Activated CD4-positive, alpha-beta memory T cell treated with anti-CD3 and anti-CD28 coated beads for 36 hours (primary cell): ENCODE results near the gene NKX3-2. TPM values are rescaled to one million over a fixed set of nuclear protein-coding genes. Genes with fewer than 3 reads are reported as not detected.
"Not testable (repeated sequence)": the region's sequence is repeated elsewhere in the genome, so short reads cannot be mapped to it uniquely, and the experiment has no call there.

Experiments used
- CTCF ChIA-PET: fragments of 350-600 bp; sonication (Branson Sonifier 250); formaldehyde crosslinking; loops from one replicate; lab custom pipeline; 2021; ENCODE audit warnings: antibody characterized with exemption, inconsistent platforms; lab: Charles Lee
- POLR2A ChIA-PET: fragments of 350-600 bp; sonication (Branson Sonifier 250); formaldehyde crosslinking; loops from one replicate; lab custom pipeline; 2021; ENCODE audit warnings: antibody characterized with exemption; lab: Charles Lee
- DNase-seq: peaks from one replicate; pipeline ENCODE4 v3.0.0-alpha.2; 2020
- H3K27ac Mint-ChIP-seq: one replicate; pipeline ENCODE4 v1.8.0; 2021; ENCODE audit warnings: mixed read lengths
- H3K27me3 Mint-ChIP-seq: one replicate; pipeline ENCODE4 v1.8.0; 2021; ENCODE audit warnings: mixed read lengths
- H3K36me3 Mint-ChIP-seq: one replicate; pipeline ENCODE4 v1.8.0; 2021; ENCODE audit warnings: mixed read lengths
- H3K4me1 Mint-ChIP-seq: one replicate; pipeline ENCODE4 v1.8.0; 2021; ENCODE audit warnings: low read depth, mixed read lengths
- H3K4me3 Mint-ChIP-seq: one replicate; pipeline ENCODE4 v1.8.0; 2021; ENCODE audit warnings: mild to moderate bottlenecking, mixed read lengths
- H3K9me3 Mint-ChIP-seq: one replicate; pipeline ENCODE4 v1.8.0; 2021; ENCODE audit warnings: mixed read lengths
- intact Hi-C: fragments of 100-400 bp; cut with micrococcal nuclease; formaldehyde crosslinking; loops from one replicate; pipeline ENCODE4 v1.15.1; 2023
- total RNA-seq, 2 experiments: library from RNA; stranded (reverse); gene quantifications; one replicate each; pipeline ENCODE4 v1.2.3, GENCODE V29; 2021

NKX3-2 gene
- not detected for total RNA-seq

GRCh38 chr4:13543839-13544605 lies at the start of gene NKX3-2:
TSS of gene NKX3-2 (minus strand) at chr4:13544508. CDS start at chr4:13544414, 94 bp downstream.
- H3K4me3 Mint-ChIP-seq: peak within 1 kb of the TSS; percentile 74
- DNase-seq: no peak
- no peaks in the 10 kb centered on the region for H3K9me3 Mint-ChIP-seq
- H3K27me3 Mint-ChIP-seq: peaks cover 64% of the 10 kb centered on the region
- intact Hi-C loops: no loop called here
- H3K36me3 Mint-ChIP-seq: peaks cover 10% of the 10 kb centered on the region
- peaks cover 46% of the 10 kb centered on the region for H3K4me1 Mint-ChIP-seq
- POLR2A ChIA-PET: interaction anchor here (2.8 kb wide), 1 partner anchor 19 kb away, joined by 8 read pairs; no protein-coding TSS in a partner anchor
- CTCF ChIA-PET: interaction anchor here (0.9 to 1.2 kb wide), 2 partner anchors 17 to 18 kb away, joined by 3 to 4 read pairs; no protein-coding TSS in a partner anchor
- H3K27ac Mint-ChIP-seq: no peak within 1 kb of the TSS

DNA sequence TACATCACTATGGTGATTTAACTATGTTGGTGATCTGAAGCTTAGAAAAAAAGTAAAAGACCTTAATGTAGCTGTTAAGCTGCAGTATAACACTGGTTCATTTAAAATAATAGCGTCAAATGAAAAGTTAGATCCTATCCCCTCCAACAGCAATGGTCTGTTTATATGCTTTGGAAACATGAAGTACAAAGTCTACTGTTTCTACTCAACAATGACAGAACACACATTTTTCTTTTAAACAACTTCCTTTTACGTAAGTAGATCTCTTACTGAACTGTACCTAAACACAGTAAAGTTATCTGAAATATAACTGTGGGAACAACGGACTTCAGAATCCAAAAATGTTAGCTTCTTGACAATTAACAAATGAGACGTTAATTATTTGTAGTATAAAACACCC lies 47.9 kb upstream of the NKX3-2 start:
- Mint-ChIP-seq H3K27ac (no peak overlapping the region), H3K4me3 (no peak overlapping the region), H3K36me3 (peaks cover 30% of the 10 kb centered on the region), H3K9me3 (no peaks in the 10 kb centered on the region), H3K27me3 (no peaks in the 10 kb centered on the region), H3K4me1 (no peaks in the 10 kb centered on the region)
- intact Hi-C loops: no loop called here
- ChIA-PET CTCF (no interaction called here), POLR2A (interaction anchor here (0.6 kb wide), 1 partner anchor 576 kb away, joined by 8 read pairs; no protein-coding TSS in a partner anchor)
- DNase-seq: no peak

GRCh38 chr4:13590766-13591165 lies 46.5 kb upstream of the NKX3-2 start:
- intact Hi-C loops: no loop called here
- POLR2A ChIA-PET: no interaction called here
- CTCF ChIA-PET: interaction anchor here (0.6 kb wide), 1 partner anchor 864 kb away, joined by 3 read pairs; no protein-coding TSS in a partner anchor
- Mint-ChIP-seq H3K27ac (no peak overlapping the region), H3K27me3 (no peaks in the 10 kb centered on the region), H3K4me3 (no peak overlapping the region), H3K4me1 (no peaks in the 10 kb centered on the region), H3K36me3 (peaks cover 21% of the 10 kb centered on the region), H3K9me3 (no peaks in the 10 kb centered on the region)
- DNase-seq: no peak

DNA sequence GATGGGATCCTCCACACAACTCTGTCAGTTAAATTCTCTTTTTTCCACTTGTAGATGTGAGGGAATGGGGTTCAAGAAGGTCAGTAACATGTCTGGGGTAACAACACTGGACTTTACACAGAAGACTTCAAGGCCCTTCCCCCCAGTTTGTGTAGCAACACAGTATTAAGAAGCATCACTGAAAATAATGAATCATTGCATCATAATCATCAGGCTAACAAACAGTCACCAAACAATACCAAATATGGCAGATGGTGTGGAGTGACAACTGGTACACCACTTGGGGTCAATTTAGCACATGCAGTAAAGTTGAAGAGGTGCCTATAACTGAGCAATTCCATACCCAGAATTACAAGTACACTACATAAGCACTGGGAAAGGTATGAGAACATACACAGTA lies 44.6 kb upstream of the NKX3-2 start:
- intact Hi-C loops: no loop called here
- ChIA-PET POLR2A (no interaction called here), CTCF (no interaction called here)
- no peak overlapping the region for H3K4me3 Mint-ChIP-seq
- DNase-seq: no peak
- H3K9me3 Mint-ChIP-seq: no peaks in the 10 kb centered on the region
- peaks cover 24% of the 10 kb centered on the region for H3K36me3 Mint-ChIP-seq
- H3K27me3 Mint-ChIP-seq: no peaks in the 10 kb centered on the region
- no peaks in the 10 kb centered on the region for H3K4me1 Mint-ChIP-seq
- no peak overlapping the region for H3K27ac Mint-ChIP-seq

- no peak for DNase-seq
- CTCF ChIA-PET: no interaction called here
- H3K9me3 Mint-ChIP-seq: no peaks in the 10 kb centered on the region
- H3K27ac Mint-ChIP-seq: no peak overlapping the region
- no peaks in the 10 kb centered on the region for H3K27me3 Mint-ChIP-seq
- H3K4me1 Mint-ChIP-seq: no peaks in the 10 kb centered on the region
- POLR2A ChIA-PET: no interaction called here
- no peak overlapping the region for H3K4me3 Mint-ChIP-seq
- intact Hi-C loops: no loop called here
- peaks cover 38% of the 10 kb centered on the region for H3K36me3 Mint-ChIP-seq
Observed at GRCh38 chr4:13584481-13584880, 40.2 kb upstream of the NKX3-2 start.

DNA sequence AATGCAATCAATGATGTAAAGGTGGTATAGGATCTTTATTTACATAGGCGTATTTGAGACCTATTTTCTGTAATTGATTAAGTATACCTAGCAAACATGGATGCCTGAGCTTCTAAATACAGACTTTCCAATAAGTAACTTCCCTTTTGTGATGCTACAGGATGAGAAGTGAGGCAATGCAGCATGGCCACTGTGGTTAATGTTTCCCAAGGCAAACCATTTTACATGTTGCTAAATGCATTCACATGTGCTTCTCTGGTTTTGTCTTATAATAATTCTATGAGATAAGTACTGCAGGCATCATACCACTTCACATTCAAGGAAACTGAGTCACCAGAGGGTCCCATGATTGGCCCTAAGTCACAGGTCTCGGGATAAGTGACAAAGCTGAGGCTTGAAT lies 35.7 kb upstream of the NKX3-2 start:
- no peak for DNase-seq
- Mint-ChIP-seq H3K4me3 (no peak overlapping the region), H3K27me3 (no peaks in the 10 kb centered on the region), H3K9me3 (no peaks in the 10 kb centered on the region), H3K36me3 (peaks cover 49% of the 10 kb centered on the region), H3K27ac (no peak overlapping the region), H3K4me1 (no peaks in the 10 kb centered on the region)
- intact Hi-C loops: no loop called here
- ChIA-PET CTCF (no interaction called here), POLR2A (no interaction called here)

DNA sequence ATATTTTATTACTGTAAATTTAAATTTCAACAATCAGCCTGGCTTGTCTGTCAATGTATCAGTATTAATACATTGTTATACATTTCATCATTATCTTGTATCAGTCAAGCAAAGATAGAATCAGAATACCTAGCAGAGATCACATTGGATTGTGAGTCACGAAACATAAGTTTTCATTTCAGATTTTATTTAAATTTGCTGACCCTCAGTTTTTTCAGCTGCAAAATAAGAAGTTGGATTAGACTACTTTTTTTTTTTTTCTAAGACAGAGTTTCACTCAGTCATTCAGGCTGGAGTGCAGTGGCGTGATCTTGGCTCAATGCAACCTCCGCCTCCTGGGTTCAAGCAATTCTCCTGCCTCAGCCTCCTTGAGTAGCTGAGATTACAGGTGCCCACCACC lies 33.4 kb upstream of the NKX3-2 start:
- intact Hi-C loops: no loop called here
- H3K27ac Mint-ChIP-seq: no peak overlapping the region
- H3K27me3 Mint-ChIP-seq: no peaks in the 10 kb centered on the region
- no peak overlapping the region for H3K4me3 Mint-ChIP-seq
- POLR2A ChIA-PET: no interaction called here
- H3K36me3 Mint-ChIP-seq: peaks cover 50% of the 10 kb centered on the region
- no peaks in the 10 kb centered on the region for H3K4me1 Mint-ChIP-seq
- DNase-seq: no peak
- H3K9me3 Mint-ChIP-seq: no peaks in the 10 kb centered on the region
- CTCF ChIA-PET: no interaction called here

DNA sequence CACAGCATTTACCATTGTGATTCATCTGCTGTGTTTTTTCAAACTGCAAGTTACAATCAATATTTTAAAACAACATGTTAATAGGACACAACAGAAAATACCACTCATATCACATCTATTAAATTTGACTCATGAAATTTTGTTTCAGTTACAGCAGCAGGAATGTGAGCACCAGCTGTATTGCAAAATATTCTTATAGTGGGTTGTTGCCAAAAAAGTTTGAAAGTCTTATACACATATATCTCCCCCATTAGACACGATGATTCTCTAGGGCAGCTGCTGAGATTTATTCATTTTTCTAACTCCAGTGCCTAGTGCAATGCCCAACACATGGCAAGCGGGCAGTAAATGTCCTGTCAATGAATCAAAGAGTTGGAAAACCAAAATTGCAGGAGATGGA lies 26.6 kb upstream of the NKX3-2 start:
- no peak overlapping the region for H3K4me3 Mint-ChIP-seq
- intact Hi-C loops: no loop called here
- DNase-seq: no peak
- no peak overlapping the region for H3K27ac Mint-ChIP-seq
- H3K4me1 Mint-ChIP-seq: no peaks in the 10 kb centered on the region
- CTCF ChIA-PET: no interaction called here
- H3K9me3 Mint-ChIP-seq: no peaks in the 10 kb centered on the region
- peaks cover 43% of the 10 kb centered on the region for H3K36me3 Mint-ChIP-seq
- no peaks in the 10 kb centered on the region for H3K27me3 Mint-ChIP-seq
- POLR2A ChIA-PET: no interaction called here

- CTCF ChIA-PET: no interaction called here
- H3K27me3 Mint-ChIP-seq: no peaks in the 10 kb centered on the region
Observed at GRCh38 chr4:13567125-13567524, 22.8 kb upstream of the NKX3-2 start.

DNA sequence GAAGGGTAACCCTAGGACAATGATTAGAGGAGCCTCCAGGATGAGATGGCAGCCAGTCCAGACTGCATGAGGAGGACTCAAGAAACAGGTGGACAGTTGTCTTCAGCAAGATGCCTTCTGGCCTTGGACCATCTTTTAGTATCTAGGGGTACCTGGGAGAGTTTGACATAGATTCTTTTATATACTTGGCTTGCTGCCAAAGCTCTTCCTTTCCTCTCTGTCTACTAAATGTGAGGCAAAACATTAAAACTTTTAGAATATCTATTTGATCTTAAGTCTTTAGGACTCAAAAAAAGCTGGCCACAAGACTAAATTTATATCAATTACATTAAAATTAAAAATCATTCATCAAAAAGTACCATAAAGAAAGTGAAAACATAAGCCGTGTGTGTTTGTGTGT lies 18.6 kb upstream of the NKX3-2 start:
- no peak overlapping the region for H3K27ac Mint-ChIP-seq
- intact Hi-C loops: no loop called here
- no peak for DNase-seq
- ChIA-PET POLR2A (no interaction called here), CTCF (no interaction called here)
- H3K4me1 Mint-ChIP-seq: no peaks in the 10 kb centered on the region
- peaks cover 3% of the 10 kb centered on the region for H3K27me3 Mint-ChIP-seq
- no peaks in the 10 kb centered on the region for H3K9me3 Mint-ChIP-seq
- H3K36me3 Mint-ChIP-seq: peaks cover 14% of the 10 kb centered on the region
- H3K4me3 Mint-ChIP-seq: no peak overlapping the region

More at GRCh38 chr4:13567125-13567524, 22.8 kb upstream of the NKX3-2 start:
- Mint-ChIP-seq H3K4me3 (no peak overlapping the region), H3K27ac (no peak overlapping the region), H3K9me3 (no peaks in the 10 kb centered on the region), H3K4me1 (no peaks in the 10 kb centered on the region), H3K36me3 (peaks cover 33% of the 10 kb centered on the region)
- intact Hi-C loops: no loop called here
- POLR2A ChIA-PET: no interaction called here
- no peak for DNase-seq

DNA sequence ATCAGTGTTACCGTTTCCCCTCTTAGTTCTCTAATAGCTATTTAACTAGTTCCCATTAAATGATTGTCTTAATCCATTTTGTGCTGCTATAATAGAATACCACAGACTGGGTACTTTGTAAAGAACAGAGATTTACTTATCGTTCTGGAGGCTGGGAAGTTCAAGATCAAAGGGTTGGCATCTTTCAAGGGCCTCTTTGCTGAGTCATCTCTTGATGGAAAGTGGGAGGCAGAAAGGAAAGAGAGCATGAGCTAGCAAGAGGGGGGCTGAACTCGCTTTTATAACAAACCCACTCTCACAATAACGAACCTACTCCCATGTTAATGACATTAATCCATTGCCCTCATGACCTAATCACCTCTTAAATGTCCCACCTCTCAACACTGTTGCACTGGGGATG lies 17.4 kb upstream of the NKX3-2 start:
- Mint-ChIP-seq H3K27me3 (peaks cover 10% of the 10 kb centered on the region), H3K27ac (no peak overlapping the region), H3K36me3 (peaks cover 5% of the 10 kb centered on the region), H3K9me3 (no peaks in the 10 kb centered on the region), H3K4me1 (no peaks in the 10 kb centered on the region), H3K4me3 (no peak overlapping the region)
- no peak for DNase-seq
- ChIA-PET CTCF (no interaction called here), POLR2A (no interaction called here)
- intact Hi-C loops: no loop called here

GRCh38 chr4:13560111-13560510 lies 15.8 kb upstream of the NKX3-2 start:
- CTCF ChIA-PET, H3K4me1 Mint-ChIP-seq, DNase-seq, H3K9me3 Mint-ChIP-seq, intact Hi-C loops, POLR2A ChIA-PET, H3K36me3 Mint-ChIP-seq, H3K27ac Mint-ChIP-seq, H3K4me3 Mint-ChIP-seq: not testable (repeated sequence)
- H3K27me3 Mint-ChIP-seq: peaks cover 12% of the 10 kb centered on the region

DNA sequence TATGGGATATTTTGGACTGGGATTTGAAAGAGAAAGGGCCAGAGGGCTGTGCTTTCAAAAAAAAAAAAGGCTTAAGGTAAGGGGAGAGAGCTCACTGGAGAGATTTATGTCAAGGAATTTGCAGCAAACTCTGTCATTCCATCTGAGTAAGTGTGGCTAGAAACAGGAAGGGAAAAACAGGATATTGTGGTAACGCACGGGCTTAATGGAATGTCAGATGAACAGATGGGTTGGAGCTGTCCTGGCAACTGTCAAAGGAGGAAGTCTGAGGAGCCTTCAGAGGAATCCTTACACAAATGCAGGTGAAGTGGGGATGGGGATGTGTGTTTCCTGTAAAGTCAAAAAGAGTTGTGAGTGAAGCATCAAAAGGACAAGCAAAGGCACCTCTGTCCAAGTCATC lies 15.1 kb upstream of the NKX3-2 start:
- CTCF ChIA-PET: interaction anchor here (1.1 kb wide), 1 partner anchor 10 kb away, joined by 5 read pairs; no protein-coding TSS in a partner anchor
- Mint-ChIP-seq H3K4me1 (no peaks in the 10 kb centered on the region), H3K4me3 (no peak overlapping the region), H3K36me3 (no peaks in the 10 kb centered on the region), H3K9me3 (no peaks in the 10 kb centered on the region), H3K27ac (no peak overlapping the region), H3K27me3 (peaks cover 12% of the 10 kb centered on the region)
- DNase-seq: no peak
- POLR2A ChIA-PET: no interaction called here
- intact Hi-C loops: no loop called here
